Effector memory CD8-positive, alpha-beta T cell (primary cell): ENCODE results near the gene CPT1B.
"Not testable (repeated sequence)": the region's sequence is repeated elsewhere in the genome, so short reads cannot be mapped to it uniquely, and the experiment has no call there.

Experiments used
- ATAC-seq: fragments of 150-1000 bp; cut with Tn5 transposase; replicated peaks from 2 replicates; pipeline ENCODE4 v1.10.0; 2021; ENCODE audit warnings: mild to moderate bottlenecking, moderate library complexity
- DNase-seq, 3 experiments: peaks; one replicate each; pipeline ENCODE4 v3.0.0; 2021
- H3K27ac Mint-ChIP-seq, 2 donors: one replicate each; pipeline ENCODE4 v1.8.0; 2022; ENCODE audit warnings: mild to moderate bottlenecking in 2 of 2, mixed read lengths in 2 of 2, moderate library complexity in 2 of 2
- H3K27me3 Mint-ChIP-seq, 2 donors: one replicate each; pipeline ENCODE4 v1.8.0; 2022; ENCODE audit warnings: mixed read lengths in 2 of 2
- H3K36me3 Mint-ChIP-seq: one replicate; pipeline ENCODE4 v1.8.0; 2022; ENCODE audit warnings: mild to moderate bottlenecking, moderate library complexity, mixed read lengths; ENCODE audit not compliant: insufficient read depth
- H3K4me1 Mint-ChIP-seq, 2 donors: one replicate each; pipeline ENCODE4 v1.8.0; 2022; ENCODE audit warnings: low read depth in 2 of 2, mixed read lengths in 2 of 2
- H3K4me3 Mint-ChIP-seq, 2 donors: one replicate each; pipeline ENCODE4 v1.8.0; 2022; ENCODE audit warnings: mild to moderate bottlenecking in 2 of 2, mixed read lengths in 2 of 2, moderate library complexity in 2 of 2
- H3K9me3 Mint-ChIP-seq, 2 donors: one replicate each; pipeline ENCODE4 v1.8.0; 2022; ENCODE audit warnings: mixed read lengths in 2 of 2

CPT1B gene

DNA sequence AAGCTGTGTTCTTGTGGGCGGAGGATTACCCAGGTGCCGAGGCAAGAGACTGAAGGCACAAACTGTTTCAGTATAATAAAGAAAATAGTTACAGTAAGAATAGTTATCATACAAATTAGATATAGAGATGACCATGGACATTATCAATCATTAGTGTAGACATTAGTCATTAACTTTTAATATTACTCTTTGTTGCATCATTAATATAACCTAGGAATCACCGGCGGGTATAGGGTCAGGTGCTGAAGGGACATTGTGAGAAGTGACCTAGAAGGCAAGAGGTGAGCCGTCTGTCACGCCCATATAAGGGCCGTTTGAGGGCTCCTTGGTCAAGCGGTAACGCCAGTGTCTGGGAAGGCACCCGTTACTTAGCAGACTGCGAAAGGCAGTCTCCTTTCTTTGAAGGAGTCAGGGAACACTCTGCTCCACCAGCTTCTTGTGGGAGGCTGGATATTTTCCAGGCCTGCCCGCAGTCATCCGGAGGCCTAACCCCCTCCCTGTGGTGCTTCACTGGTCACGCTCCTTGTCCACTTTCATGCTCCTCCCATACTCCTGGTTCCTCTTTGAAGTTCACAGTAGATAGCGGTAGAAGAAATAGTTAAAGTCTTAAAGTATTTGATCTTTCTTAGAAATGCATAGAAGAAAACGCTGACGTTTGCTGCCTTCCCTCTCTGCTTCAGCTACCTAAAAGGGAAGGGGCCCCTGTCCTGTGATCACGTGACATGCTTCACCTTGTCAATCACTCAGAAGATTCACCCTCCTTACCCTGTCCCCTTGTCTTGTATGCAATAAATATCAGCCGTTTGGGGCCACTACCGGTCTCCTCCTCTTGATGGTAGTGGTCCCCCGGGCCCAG is 44.1 kb downstream of the CPT1B start:
- not testable (repeated sequence) for H3K27me3 Mint-ChIP-seq, ATAC-seq, DNase-seq, H3K9me3 Mint-ChIP-seq
- H3K4me1 Mint-ChIP-seq = peaks cover 19 to 21% of the 10 kb centered on the region in 2 donors
- peak overlapping the region in 1 of 2 donors; percentile 36 for H3K4me3 Mint-ChIP-seq
- peak overlapping the region; percentile 35 to 46 for H3K27ac Mint-ChIP-seq
- peaks cover 18% of the 10 kb centered on the region for H3K36me3 Mint-ChIP-seq

DNA sequence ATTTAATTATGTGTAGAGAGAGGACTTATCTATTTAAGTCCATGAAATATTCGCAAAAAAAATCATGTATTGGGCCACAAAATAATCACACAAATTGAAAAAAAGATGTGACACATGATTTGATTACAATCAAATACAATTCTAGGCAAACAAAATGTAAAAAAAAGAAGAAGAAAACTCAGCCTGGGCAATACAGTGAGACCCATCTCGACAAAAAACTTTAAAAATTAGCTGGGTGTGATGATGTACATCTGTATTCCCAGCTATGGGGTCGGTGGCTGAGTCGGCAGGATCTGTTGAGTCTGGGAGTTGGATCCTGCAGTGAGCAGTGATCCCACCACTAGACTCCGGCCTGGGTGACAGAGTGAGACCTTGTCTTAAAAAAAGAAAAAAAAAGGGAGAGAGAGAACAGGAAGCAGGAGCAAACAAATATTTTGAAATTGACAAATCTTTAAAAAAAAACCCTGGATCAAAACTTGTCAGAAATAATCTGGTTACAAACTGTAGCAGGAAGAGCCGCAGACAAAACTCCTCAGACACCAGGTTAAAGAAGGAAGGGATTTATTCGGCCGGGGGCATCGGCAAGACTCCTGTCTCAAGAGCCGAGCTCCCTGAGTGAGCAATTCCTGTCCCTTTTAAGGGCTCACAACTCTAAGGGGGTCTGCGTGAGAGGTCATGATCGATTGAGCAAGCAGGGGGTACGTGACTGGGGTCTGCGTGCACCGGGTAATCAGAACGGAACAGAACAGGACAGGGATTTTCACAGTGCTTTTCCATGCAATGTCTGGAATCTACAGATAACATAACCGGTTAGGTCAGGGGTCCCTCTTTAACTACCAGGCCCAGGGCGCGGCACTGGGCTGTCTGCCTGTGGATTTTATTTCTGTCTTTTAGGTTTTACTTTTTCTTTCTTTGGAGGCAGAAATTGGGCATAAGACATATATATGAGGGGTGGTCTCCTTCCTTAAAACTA is 45.1 kb downstream of the CPT1B start:
- Mint-ChIP-seq H3K9me3 (no peaks in the 10 kb centered on the region), H3K4me1 (peaks cover 22 to 24% of the 10 kb centered on the region in 2 donors), H3K36me3 (peaks cover 25% of the 10 kb centered on the region), H3K27ac (peak overlapping the region; percentile 94 to 99), H3K4me3 (peak overlapping the region; percentile 86 to 96), H3K27me3 (no peaks in the 10 kb centered on the region)
- ATAC-seq (no peak), DNase-seq (no peak)

DNA sequence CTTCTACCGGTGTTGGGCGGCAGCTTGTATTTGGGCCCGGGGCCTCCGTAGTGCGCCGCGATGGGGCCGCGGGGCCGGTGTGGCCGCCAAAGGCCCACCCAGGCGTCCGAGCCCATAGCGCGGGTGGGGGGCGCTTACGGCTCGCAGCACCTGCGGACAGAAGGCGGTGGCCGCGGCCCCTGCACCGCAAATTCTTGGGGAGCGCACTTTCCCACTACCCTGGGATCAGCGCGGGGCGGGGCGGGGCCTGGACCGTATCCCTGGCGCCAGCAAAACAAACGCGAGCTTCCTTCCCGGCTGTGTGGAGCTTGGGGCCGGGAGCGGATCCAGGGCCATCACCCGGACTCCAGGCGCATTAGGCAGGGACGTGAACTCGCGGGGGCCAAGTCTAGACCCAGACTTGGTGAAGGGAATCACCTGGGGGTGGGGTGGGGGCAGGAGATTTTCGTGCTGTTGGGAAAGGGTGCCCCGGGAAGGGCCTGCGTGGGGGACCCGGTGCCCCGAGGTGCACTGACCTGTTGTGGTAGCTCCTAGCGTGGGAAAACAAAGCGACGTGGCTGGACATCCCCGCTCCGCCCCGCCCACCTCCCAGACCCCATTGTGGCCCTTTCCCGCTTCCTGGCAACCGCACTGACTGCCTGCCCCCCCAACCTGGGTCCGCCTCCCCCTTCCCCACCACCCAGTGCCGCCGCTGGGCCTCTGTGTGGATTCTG is 46.1 kb downstream of the CPT1B start:
- Mint-ChIP-seq H3K27ac (peak overlapping the region; percentile 94 to 99), H3K4me1 (peaks cover 23 to 29% of the 10 kb centered on the region in 2 donors), H3K4me3 (peak overlapping the region; percentile 86 to 96), H3K27me3 (no peaks in the 10 kb centered on the region), H3K9me3 (no peaks in the 10 kb centered on the region), H3K36me3 (peaks cover 25% of the 10 kb centered on the region)
- ATAC-seq (no peak), DNase-seq (no peak)

DNA sequence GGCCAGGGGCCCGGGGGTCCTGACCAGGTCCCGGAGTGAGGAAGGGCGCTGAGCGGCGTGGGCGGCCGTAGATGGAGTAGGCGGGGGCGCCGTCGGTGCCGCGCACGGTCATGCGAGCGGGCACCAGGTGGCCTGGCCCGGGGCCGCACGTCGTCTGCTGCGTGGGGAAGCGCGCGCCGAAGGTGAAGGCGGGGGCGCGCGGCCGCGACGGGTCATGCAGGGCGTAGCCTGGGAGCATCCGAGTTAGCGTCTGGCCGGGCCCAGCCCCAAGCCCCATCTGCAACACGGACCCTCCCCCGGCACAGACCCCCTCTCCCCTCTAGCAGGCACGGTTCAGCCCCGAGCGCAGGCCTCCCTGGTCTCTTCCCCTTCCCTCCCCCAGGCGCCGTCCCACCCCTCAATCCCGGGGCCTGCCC is 46.7 kb downstream of the CPT1B start:
- ATAC-seq (peak; percentile 62), DNase-seq (peak; percentile 50 to 65 (median 54))
- peak overlapping the region; percentile 86 to 96 for H3K4me3 Mint-ChIP-seq
- peak overlapping the region; percentile 94 to 99 for H3K27ac Mint-ChIP-seq
- H3K36me3 Mint-ChIP-seq = peaks cover 25% of the 10 kb centered on the region
- H3K27me3 Mint-ChIP-seq = no peaks in the 10 kb centered on the region
- H3K4me1 Mint-ChIP-seq = peaks cover 29 to 34% of the 10 kb centered on the region in 2 donors
- no peaks in the 10 kb centered on the region for H3K9me3 Mint-ChIP-seq

DNA sequence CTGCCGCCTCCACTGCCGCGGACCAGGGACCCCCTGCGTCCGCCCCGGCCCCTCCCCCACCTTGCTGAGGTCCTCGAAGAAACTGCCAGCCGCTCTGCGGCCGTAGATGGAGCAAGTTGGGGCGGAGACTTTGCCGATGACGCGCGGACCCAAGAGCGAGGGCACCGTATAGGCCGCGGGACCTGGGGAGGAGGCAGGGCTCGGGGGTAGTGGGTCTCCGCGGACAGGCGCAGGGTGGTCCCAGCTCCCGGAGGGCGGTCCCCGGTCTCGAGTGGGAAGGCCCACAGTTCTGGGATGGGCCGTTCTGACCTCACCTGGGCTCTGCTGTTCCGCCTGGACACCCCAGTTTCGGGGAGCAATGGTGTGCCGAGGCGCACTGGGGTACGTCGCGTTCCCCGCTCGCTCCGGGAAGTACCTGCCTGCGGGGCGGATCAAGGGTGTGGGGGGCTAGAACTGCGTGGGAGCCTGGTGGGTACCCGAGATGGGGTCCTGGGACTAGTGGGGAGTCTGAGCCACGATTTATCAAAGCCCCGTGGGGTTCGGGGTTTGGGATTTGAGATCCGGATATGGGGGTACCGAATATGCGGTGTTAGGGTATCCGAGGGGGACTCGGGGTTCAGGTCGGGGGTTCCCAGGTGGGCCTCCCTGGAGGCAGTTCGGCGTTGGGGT is 47.2 kb downstream of the CPT1B start:
- Mint-ChIP-seq H3K27ac (peak overlapping the region; percentile 94 to 99), H3K36me3 (peaks cover 26% of the 10 kb centered on the region), H3K4me3 (peak overlapping the region; percentile 86 to 96), H3K9me3 (no peaks in the 10 kb centered on the region), H3K4me1 (peaks cover 30 to 34% of the 10 kb centered on the region in 2 donors), H3K27me3 (no peaks in the 10 kb centered on the region)
- peak; percentile 51 for ATAC-seq
- peak; percentile 70 to 77 (median 70) for DNase-seq

DNA sequence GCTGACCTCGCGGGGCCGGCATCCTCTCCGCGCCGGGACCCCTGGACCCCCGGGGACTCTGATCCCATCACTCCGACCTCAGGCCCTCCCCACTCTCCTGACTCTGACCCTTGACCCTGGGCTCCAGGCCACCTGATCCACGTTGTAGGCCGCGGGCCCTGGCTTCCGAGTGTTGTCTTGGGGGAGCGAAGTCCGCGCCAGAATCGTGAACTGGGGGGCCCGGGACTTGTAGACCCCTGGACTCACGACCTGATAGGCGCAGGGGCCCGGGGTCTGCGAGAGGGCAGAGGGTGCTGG is 47.7 kb downstream of the CPT1B start:
- Mint-ChIP-seq H3K4me3 (peak overlapping the region; percentile 86 to 96), H3K9me3 (no peaks in the 10 kb centered on the region), H3K4me1 (peaks cover 30 to 34% of the 10 kb centered on the region in 2 donors), H3K27ac (peak overlapping the region; percentile 94 to 99), H3K36me3 (peaks cover 31% of the 10 kb centered on the region), H3K27me3 (no peaks in the 10 kb centered on the region)
- ATAC-seq (no peak), DNase-seq (peak in 1 of 3 experiments; percentile 33)

DNA sequence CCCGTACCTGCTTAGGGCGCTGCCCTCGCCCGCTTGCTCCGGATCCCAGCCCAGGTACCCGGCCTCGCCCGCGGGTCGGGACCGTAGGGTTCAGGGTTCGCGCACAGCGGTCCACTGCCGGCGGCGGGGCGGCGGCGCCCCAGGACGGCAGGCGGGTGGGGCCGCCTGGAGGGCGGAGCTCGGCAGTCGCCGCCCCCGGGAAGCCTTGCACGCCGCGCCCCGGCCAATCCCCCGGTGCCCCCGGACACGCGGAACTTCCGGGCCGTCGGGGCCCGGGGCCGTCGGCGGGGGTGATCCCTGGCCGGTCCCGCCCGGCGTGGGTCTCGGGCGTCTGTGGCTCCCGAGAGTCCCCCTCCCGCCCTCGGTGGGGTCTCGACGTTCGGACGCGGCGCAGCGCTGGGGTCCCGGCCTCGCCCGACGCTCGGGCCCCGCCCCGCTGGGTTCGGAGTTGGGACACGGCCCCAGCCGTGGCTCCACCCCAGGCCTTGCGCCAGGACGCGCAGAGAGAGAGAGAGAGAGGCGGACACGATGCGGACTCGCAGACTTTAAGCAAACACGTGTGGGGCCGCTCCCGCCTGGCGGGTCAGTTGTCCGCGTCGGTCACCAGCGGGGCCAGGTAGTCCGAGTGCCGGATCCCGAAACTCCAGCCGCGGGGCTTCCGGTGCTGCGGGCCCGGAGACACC is 48.2 kb downstream of the CPT1B start, which contains the start of gene TYMP:
Gene TYMP (minus strand): TSS at position 116 of the 683 bp plus-strand sequence. CDS start 303 bp downstream, outside the sequence.
- ATAC-seq (peak; percentile 7), DNase-seq (peak; percentile 45 to 54 (median 51))
- Mint-ChIP-seq H3K27me3 (no peaks in the 10 kb centered on the region), H3K4me1 (peaks cover 30 to 34% of the 10 kb centered on the region in 2 donors), H3K9me3 (no peaks in the 10 kb centered on the region), H3K4me3 (peak within 1 kb of the TSS; percentile 86 to 96), H3K27ac (peak within 1 kb of the TSS; percentile 94 to 99), H3K36me3 (peaks cover 36% of the 10 kb centered on the region)

DNA sequence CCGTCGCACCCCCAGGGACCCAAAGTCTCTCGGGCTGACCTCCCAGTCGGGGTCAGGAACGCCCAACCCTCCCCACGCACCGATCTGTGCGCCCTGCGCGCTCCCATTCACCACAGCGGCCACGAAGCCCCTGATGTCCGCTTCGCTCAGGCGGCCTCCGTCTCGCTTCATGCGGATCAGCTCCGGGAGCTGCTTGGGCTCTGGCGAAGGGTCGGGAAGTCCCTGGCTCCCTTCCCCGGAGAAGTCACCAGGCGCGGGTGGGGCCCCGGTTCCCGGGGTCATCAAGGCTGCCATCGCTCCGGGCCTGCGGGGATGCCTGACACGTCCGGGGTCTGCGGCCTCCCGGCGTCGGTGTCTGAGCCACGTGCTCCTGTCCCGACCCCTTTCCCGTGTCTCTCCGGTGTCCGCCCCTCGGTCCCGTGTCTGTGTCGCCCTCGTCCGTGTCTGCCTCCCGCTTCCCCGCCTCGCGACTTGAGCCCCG is 48.8 kb downstream of the CPT1B start:
- H3K27ac Mint-ChIP-seq = peak overlapping the region; percentile 35 to 94
- H3K4me3 Mint-ChIP-seq = peak overlapping the region; percentile 83 to 96
- ATAC-seq (no peak), DNase-seq (no peak)
- no peaks in the 10 kb centered on the region for H3K27me3 Mint-ChIP-seq
- H3K36me3 Mint-ChIP-seq = peaks cover 42% of the 10 kb centered on the region
- H3K4me1 Mint-ChIP-seq = peaks cover 35 to 39% of the 10 kb centered on the region in 2 donors
- no peaks in the 10 kb centered on the region for H3K9me3 Mint-ChIP-seq

DNA sequence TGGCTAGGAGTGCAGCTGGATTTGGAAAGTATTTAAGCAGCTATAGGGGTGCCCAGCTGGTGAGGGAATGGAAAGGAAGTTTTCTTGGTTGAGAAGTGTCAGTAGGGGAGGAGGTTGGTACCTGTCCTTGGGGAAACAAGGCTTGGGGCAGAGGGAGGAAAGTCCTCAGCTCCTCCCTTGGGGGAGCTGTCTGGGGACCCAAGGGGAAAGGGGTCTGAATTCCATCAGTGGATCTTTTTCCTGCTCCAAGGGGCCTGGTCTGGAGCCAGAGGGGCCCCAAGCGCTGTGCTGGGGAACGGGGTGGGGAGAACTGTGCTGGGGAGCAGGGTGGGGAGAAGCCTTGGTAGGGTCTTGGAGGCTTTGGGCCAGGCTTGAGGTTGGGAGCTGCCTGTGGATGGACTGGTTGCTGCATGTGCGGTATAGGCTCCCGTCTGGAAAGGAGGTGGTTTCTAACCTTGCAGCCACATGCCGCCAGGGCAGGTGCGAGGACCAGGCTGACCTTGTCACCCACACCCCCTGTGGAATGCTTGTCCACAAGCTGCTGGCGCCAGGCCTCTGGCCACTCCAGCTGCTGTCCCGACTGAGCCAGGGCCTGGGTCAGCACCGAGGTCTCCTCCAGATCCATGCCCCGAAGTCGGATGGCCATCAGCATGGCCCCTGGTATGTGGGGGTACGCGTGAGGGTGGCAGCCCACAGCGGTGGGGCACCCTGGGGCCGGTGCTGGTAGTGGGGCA is 49.4 kb downstream of the CPT1B start:
- no peak for ATAC-seq
- Mint-ChIP-seq H3K4me3 (peak overlapping the region; percentile 83 to 96), H3K36me3 (peaks cover 48% of the 10 kb centered on the region), H3K9me3 (no peaks in the 10 kb centered on the region), H3K27ac (peak overlapping the region; percentile 86 to 94), H3K27me3 (no peaks in the 10 kb centered on the region), H3K4me1 (peaks cover 39 to 41% of the 10 kb centered on the region in 2 donors)
- DNase-seq = no peak

DNA sequence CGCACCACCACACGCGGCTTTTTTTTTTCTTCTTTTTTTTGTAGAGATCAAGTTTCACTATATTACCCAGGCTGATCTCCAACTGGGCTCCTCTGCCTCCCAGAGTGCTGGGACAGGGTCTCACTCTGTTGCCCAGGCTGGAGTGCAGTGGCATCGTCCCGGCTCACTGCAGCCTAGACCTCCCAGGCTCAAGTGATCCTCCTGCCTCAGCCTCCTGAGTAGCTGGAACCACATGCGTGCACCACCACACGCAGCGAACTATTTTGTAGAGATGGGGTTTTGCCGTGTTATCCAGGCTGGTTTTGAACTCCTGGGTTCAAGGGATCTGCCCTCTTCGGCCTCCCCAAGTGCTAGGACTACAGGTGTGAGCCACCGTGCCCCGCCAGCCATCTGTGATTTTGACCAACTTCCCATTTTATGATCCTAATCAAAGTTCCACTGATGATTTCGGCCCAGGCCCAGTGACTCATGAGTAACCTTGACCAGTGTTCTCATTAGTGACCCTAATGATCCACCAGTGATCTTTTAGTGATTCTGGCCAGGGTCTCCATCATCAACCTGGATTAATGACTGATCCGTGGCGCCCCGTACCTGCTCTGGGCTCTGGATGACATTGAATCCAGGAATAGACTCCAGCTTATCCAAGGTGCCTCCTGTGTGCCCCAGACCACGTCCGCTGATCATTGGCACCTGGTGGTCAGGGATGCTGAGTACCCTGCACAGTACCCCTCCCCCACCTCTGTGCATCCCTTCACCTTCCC is 50.1 kb downstream of the CPT1B start:
- Mint-ChIP-seq H3K27me3 (no peaks in the 10 kb centered on the region), H3K27ac (peak overlapping the region; percentile 94 to 95), H3K9me3 (no peaks in the 10 kb centered on the region), H3K4me1 (peaks cover 38 to 39% of the 10 kb centered on the region in 2 donors), H3K36me3 (peaks cover 52% of the 10 kb centered on the region), H3K4me3 (peak overlapping the region; percentile 83 to 96)
- ATAC-seq (no peak), DNase-seq (no peak)
